ENCODE measurements around the gene PCBP3. TPM values are rescaled to one million over a fixed set of nuclear protein-coding genes. Genes with fewer than 3 reads are reported as not detected.
"Not testable (repeated sequence)": the region's sequence is repeated elsewhere in the genome, so short reads cannot be mapped to it uniquely, and the experiment has no call there.

The PCBP3 gene
- total and polyA plus RNA-seq, 2 of the 13 experiments (the other 11 are each of a cell fraction or from before 2014, with no cell fraction given), result not detected

DNA sequence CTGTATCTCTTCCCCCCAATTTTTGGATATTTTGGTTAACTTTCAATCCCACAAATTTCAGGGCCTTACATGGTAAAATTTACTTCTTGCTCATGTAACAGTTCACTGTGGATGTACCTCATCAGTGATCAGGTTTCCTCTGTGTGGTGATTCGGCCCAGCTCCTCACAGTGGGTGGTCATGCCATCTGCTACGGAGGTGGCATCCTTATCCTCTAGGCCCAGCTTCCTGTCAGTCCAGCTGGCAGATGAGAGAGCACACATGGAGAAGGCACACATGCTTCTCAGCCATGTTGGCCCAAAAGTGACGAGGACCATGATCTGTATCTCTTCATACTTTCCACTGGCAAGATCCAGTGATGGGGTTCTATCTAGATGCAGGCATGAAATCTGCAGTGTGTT, 27.2 kb downstream of the PCBP3 start (continued):
- TF ChIP-seq, protein P1, sequence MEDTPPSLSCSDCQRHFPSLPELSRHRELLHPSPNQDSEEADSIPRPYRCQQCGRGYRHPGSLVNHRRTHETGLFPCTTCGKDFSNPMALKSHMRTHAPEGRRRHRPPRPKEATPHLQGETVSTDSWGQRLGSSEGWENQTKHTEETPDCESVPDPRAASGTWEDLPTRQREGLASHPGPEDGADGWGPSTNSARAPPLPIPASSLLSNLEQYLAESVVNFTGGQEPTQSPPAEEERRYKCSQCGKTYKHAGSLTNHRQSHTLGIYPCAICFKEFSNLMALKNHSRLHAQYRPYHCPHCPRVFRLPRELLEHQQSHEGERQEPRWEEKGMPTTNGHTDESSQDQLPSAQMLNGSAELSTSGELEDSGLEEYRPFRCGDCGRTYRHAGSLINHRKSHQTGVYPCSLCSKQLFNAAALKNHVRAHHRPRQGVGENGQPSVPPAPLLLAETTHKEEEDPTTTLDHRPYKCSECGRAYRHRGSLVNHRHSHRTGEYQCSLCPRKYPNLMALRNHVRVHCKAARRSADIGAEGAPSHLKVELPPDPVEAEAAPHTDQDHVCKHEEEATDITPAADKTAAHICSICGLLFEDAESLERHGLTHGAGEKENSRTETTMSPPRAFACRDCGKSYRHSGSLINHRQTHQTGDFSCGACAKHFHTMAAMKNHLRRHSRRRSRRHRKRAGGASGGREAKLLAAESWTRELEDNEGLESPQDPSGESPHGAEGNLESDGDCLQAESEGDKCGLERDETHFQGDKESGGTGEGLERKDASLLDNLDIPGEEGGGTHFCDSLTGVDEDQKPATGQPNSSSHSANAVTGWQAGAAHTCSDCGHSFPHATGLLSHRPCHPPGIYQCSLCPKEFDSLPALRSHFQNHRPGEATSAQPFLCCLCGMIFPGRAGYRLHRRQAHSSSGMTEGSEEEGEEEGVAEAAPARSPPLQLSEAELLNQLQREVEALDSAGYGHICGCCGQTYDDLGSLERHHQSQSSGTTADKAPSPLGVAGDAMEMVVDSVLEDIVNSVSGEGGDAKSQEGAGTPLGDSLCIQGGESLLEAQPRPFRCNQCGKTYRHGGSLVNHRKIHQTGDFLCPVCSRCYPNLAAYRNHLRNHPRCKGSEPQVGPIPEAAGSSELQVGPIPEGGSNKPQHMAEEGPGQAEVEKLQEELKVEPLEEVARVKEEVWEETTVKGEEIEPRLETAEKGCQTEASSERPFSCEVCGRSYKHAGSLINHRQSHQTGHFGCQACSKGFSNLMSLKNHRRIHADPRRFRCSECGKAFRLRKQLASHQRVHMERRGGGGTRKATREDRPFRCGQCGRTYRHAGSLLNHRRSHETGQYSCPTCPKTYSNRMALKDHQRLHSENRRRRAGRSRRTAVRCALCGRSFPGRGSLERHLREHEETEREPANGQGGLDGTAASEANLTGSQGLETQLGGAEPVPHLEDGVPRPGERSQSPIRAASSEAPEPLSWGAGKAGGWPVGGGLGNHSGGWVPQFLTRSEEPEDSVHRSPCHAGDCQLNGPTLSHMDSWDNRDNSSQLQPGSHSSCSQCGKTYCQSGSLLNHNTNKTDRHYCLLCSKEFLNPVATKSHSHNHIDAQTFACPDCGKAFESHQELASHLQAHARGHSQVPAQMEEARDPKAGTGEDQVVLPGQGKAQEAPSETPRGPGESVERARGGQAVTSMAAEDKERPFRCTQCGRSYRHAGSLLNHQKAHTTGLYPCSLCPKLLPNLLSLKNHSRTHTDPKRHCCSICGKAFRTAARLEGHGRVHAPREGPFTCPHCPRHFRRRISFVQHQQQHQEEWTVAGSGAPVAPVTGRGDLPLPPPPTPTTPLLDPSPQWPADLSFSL (CRISPR knock-in tag; IDR thresholded peaks at IDR 0.05), result no peak
- no peak for TF ChIP-seq HMG20B (CRISPR knock-in tag; conservative IDR thresholded peaks at IDR 0.05)

- H4K20me1 ChIP-seq (ENCODE audit: insufficient read depth, low read length); BruUV-seq (replicated peaks); H3K27me3 ChIP-seq (ENCODE audit: control insufficient read depth in 1 of 2, insufficient read depth in 2 of 2, low read length in 2 of 2); FAIRE-seq; H3K4me2 ChIP-seq (ENCODE audit: low read depth, low read length); DNase-seq (ENCODE audit: low spot score); H3K4me3 ChIP-seq (replicated peaks in 1 of 3; ENCODE audit: insufficient read depth in 1 of 3, low read depth in 2 of 3, low read length in 3 of 3); POLR2A ChIA-PET; H3K9me3 ChIP-seq (ENCODE audit: low read length); H3K27ac ChIP-seq (ENCODE audit: extremely low read length, insufficient read depth, low read length); in situ Hi-C loops (cut with HindIII; ENCODE audit: extremely low pct_ligation_motif_present, low pct_unique_long_range_greater_than_20kb); CTCF ChIA-PET (ENCODE audit: low intra/inter-chr PET ratio, low total read pairs); H3K36me3 ChIP-seq (replicated peaks in 1 of 2; ENCODE audit: control insufficient read depth in 1 of 2, insufficient read depth in 2 of 2, low read length in 2 of 2); H3K79me2 ChIP-seq (ENCODE audit: insufficient read depth, low read length); ATAC-seq; intact Hi-C loops (cut with micrococcal nuclease; ENCODE audit: unreplicated experiment); H3K9ac ChIP-seq (ENCODE audit: insufficient read depth, low read depth, low read length); H2AFZ ChIP-seq (ENCODE audit: low read length); H3K4me1 ChIP-seq (ENCODE audit: insufficient read depth, low read length): not testable (repeated sequence)
- WGBS (ENCODE audit: low lambda C conversion rate), result no CpG with 5 or more reads among the region's 1 CpG
Observed at GRCh38 chr21:45678790-45679189, 35.3 kb downstream of the PCBP3 start.

Data from HepG2 (cell line).